DND-41 (cell line): Measurements from ENCODE around the gene NUDT9.

ENCODE experiments used
- EZH2 ChIP-seq: IDR thresholded peaks from 3 replicates; pipeline ENCODE4 v1.6.1; 2012; ENCODE audit warnings: borderline replicate concordance, low read depth, mild to moderate bottlenecking, moderate library complexity, low read length, inconsistent platforms; ENCODE audit not compliant: severe bottlenecking
- TF ChIP-seq, protein P1 (sequence below): IDR thresholded peaks from 2 replicates; pipeline ENCODE4 v1.5.1; 2012; ENCODE audit warnings: borderline replicate concordance, low read length, moderate library complexity, mild to moderate bottlenecking; ENCODE audit not compliant: poor library complexity, severe bottlenecking; ENCODE audit errors: extremely low read depth

- TF ChIP-seq, protein P1, sequence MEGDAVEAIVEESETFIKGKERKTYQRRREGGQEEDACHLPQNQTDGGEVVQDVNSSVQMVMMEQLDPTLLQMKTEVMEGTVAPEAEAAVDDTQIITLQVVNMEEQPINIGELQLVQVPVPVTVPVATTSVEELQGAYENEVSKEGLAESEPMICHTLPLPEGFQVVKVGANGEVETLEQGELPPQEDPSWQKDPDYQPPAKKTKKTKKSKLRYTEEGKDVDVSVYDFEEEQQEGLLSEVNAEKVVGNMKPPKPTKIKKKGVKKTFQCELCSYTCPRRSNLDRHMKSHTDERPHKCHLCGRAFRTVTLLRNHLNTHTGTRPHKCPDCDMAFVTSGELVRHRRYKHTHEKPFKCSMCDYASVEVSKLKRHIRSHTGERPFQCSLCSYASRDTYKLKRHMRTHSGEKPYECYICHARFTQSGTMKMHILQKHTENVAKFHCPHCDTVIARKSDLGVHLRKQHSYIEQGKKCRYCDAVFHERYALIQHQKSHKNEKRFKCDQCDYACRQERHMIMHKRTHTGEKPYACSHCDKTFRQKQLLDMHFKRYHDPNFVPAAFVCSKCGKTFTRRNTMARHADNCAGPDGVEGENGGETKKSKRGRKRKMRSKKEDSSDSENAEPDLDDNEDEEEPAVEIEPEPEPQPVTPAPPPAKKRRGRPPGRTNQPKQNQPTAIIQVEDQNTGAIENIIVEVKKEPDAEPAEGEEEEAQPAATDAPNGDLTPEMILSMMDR: no peak
- no peak for TF ChIP-seq EZH2
These were observed 30.8 kb upstream of the NUDT9 start for GRCh38 chr4:87391576-87392054.
